Fibroblast of lung (primary cell): ENCODE results near the gene GPC6. TPM values are rescaled to one million over a fixed set of nuclear protein-coding genes. Genes with fewer than 3 reads are reported as not detected.

Source experiments
- DNase-seq, 2 donors: peaks; one replicate each; pipeline versions ENCODE4 v3.0.0 to v3.0.0-alpha.2; 2010; ENCODE audit warnings: low read depth in 2 of 2
- H2AFZ ChIP-seq: 2 replicates; pipeline ENCODE4 v1.5.1; 2012; ENCODE audit warnings: low read length, control low read depth, inconsistent platforms
- H3K27ac ChIP-seq: 2 replicates; pipeline ENCODE4 v1.5.1; 2011; ENCODE audit warnings: low read length, control low read depth; ENCODE audit not compliant: insufficient read depth
- H3K27me3 ChIP-seq: 2 replicates; pipeline ENCODE4 v1.5.1; 2011; ENCODE audit warnings: mild to moderate bottlenecking, low read length; ENCODE audit not compliant: control insufficient read depth, insufficient read depth
- H3K36me3 ChIP-seq: 2 replicates; pipeline ENCODE4 v1.5.1; 2011; ENCODE audit warnings: low read length; ENCODE audit not compliant: control insufficient read depth, insufficient read depth
- H3K4me1 ChIP-seq: 2 replicates; pipeline ENCODE4 v1.5.1; 2011; ENCODE audit warnings: low read length; ENCODE audit not compliant: control insufficient read depth, insufficient read depth; ENCODE audit errors: extremely low read depth
- H3K4me2 ChIP-seq: 2 replicates; pipeline ENCODE4 v1.5.1; 2011; ENCODE audit warnings: low read length, control low read depth; ENCODE audit not compliant: insufficient read depth; ENCODE audit errors: extremely low read depth
- H3K4me3 ChIP-seq, 4 experiments: fragments of 200-600 bp in 1 of 4; sonication (generic) in 1 of 4; replicated peaks in 1 of 4; 2 replicates each; pipeline ENCODE4 v1.5.1; 2011 to 2016; ENCODE audit warnings: low read length in 4 of 4, low read depth in 3 of 4, mild to moderate bottlenecking in 3 of 4, control low read depth in 2 of 4, inconsistent platforms in 1 of 4, mixed read lengths in 1 of 4; ENCODE audit not compliant: insufficient read depth in 1 of 4; ENCODE audit errors: control extremely low read depth in 1 of 4
- H3K79me2 ChIP-seq: 2 replicates; pipeline ENCODE4 v1.5.1; 2012; ENCODE audit warnings: mild to moderate bottlenecking, low read length, inconsistent platforms; ENCODE audit not compliant: control insufficient read depth, insufficient read depth
- H3K9ac ChIP-seq: 2 replicates; pipeline ENCODE4 v1.5.1; 2011; ENCODE audit warnings: mild to moderate bottlenecking, low read length, control low read depth; ENCODE audit not compliant: insufficient read depth
- H3K9me3 ChIP-seq: 2 replicates; pipeline ENCODE4 v1.5.1; 2012; ENCODE audit warnings: low read depth, low read length; ENCODE audit not compliant: control insufficient read depth, insufficient read depth
- H4K20me1 ChIP-seq: 2 replicates; pipeline ENCODE4 v1.5.1; 2011; ENCODE audit warnings: low read length; ENCODE audit not compliant: control insufficient read depth, insufficient read depth; ENCODE audit errors: extremely low read depth
- CTCF ChIP-seq, 2 donors: IDR thresholded peaks in 1 of 2; conservative IDR thresholded peaks in 1 of 2; 1 replicate in 1 of 2; 2 replicates in 1 of 2; pipeline ENCODE4 v1.5.1; 2011 to 2012; ENCODE audit warnings: low read length in 2 of 2, control low read depth in 1 of 2, inconsistent platforms in 1 of 2, low read depth in 1 of 2, mild to moderate bottlenecking in 1 of 2
- EZH2 ChIP-seq: IDR thresholded peaks from 2 replicates; pipeline ENCODE4 v1.5.1; 2012; ENCODE audit warnings: low read length, control low read depth, mild to moderate bottlenecking; ENCODE audit errors: missing control alignments
- polyA plus RNA-seq, 2 donors: library from polyadenylated mRNA; depleted of rRNA in 1 of 2; stranded (reverse) in 1 of 2; unstranded in 1 of 2; fragments of >200 nt; gene quantifications; 2 replicates each; pipeline ENCODE4 v1.2.1, GENCODE V29; 2011 to 2012; ENCODE audit warnings: missing spikeins in 1 of 2
- total RNA-seq: library from RNA; depleted of rRNA; stranded (reverse); fragments of >200 nt; gene quantifications from 2 replicates; pipeline ENCODE4 v1.2.1, GENCODE V29; 2014

The GPC6 gene
- total and polyA plus RNA-seq, 2 donors (not counting 1 experiment from before 2014, with no cell fraction given) = 11.2 to 33.7 TPM

DNA sequence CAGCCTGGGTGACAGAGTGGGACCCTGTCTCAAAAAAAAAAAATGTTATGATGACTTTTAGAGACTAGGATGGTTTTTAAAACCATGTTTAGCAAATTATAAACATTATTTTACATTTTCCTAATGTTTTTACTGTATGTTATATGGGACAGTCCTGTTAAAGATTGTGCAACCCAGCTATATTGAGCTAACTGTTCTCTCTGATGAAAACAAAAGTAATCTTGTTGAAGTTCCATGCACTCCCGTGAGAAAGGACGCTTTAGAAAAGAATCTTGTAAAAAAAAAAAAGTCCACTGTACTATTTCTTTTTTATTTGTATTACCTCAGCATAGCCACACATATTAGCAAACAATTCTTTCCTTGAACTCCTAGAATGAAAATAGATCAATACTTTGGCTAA is 801.6 kb downstream of the GPC6 start:
- Histone ChIP-seq H4K20me1 (no peaks in the 10 kb centered on the region), H3K4me3 (no peak overlapping the region), H3K27me3 (no peaks in the 10 kb centered on the region), H3K4me1 (no peaks in the 10 kb centered on the region), H3K27ac (no peak overlapping the region), H3K79me2 (no peaks in the 10 kb centered on the region), H3K9me3 (no peaks in the 10 kb centered on the region), H3K36me3 (no peaks in the 10 kb centered on the region), H3K9ac (no peak overlapping the region), H2AFZ (no peak overlapping the region), H3K4me2 (no peak overlapping the region)
- no peak for TF ChIP-seq CTCF (conservative IDR thresholded peaks at IDR 0.05 in 1 of 2, IDR thresholded peaks at IDR 0.05 in 1 of 2; ENCODE audit: low read depth in 1 of 2, low read length in 2 of 2)
- peak in 1 of 2 donors; percentile 39 for DNase-seq

- Histone ChIP-seq H3K9ac (no peak overlapping the region), H2AFZ (no peak overlapping the region), H4K20me1 (no peaks in the 10 kb centered on the region), H3K4me3 (no peak overlapping the region), H3K4me1 (no peaks in the 10 kb centered on the region), H3K9me3 (no peaks in the 10 kb centered on the region), H3K36me3 (no peaks in the 10 kb centered on the region), H3K27me3 (no peaks in the 10 kb centered on the region), H3K4me2 (no peak overlapping the region), H3K79me2 (no peaks in the 10 kb centered on the region), H3K27ac (no peak overlapping the region)
- DNase-seq = no peak
- TF ChIP-seq CTCF (conservative IDR thresholded peaks at IDR 0.05 in 1 of 2, IDR thresholded peaks at IDR 0.05 in 1 of 2; ENCODE audit: low read depth in 1 of 2, low read length in 2 of 2) (no peak), EZH2 (no peak)
These were observed 802.0 kb downstream of the GPC6 start for GRCh38 chr13:94028650-94029049.

DNA sequence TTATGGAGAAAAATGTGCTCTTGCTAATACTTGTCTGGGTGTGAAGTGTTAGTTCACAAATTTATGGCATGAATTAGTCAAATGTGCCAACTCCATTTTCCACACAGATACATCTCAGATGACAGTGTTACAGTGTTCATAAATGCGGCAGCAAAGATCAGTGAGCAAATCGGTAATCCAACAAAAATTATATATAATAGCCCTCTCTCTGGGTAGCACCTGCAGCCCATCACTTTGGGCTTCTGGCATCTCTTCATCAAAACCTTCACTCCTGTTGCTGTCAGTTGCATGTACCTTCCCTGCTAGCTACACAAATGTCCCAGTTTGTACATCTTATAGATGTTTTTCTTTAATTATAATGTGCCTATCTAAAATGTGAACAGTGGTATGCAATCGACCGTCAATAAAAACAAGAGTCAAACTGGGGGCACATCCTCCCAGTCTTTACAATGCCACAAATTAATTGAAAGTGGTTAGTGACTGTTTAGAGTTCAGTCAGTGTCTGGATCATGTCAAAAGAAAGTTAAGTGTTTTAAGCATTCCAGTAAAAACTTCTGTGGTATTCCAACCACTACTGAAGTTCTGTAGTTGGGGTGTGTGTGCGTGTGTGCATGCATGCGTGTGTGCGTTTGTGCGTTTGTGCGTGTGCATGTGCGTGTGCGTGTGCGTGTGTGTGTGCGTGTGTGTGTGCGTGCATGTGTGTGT is 804.0 kb downstream of the GPC6 start:
- Histone ChIP-seq H3K4me1 (no peaks in the 10 kb centered on the region), H3K9me3 (no peaks in the 10 kb centered on the region), H3K79me2 (no peaks in the 10 kb centered on the region), H3K36me3 (no peaks in the 10 kb centered on the region), H3K9ac (no peak overlapping the region), H3K27me3 (no peaks in the 10 kb centered on the region), H3K4me3 (no peak overlapping the region), H3K4me2 (no peak overlapping the region), H4K20me1 (no peaks in the 10 kb centered on the region), H2AFZ (no peak overlapping the region), H3K27ac (no peak overlapping the region)
- no peak for TF ChIP-seq CTCF (conservative IDR thresholded peaks at IDR 0.05 in 1 of 2, IDR thresholded peaks at IDR 0.05 in 1 of 2; ENCODE audit: low read depth in 1 of 2, low read length in 2 of 2)
- TF ChIP-seq EZH2 = no peak
- DNase-seq = peak in 1 of 2 donors; percentile 12
